HCT116 (cell line): ENCODE measurements around the gene ANKRD37. TPM values are rescaled to one million over a fixed set of nuclear protein-coding genes. Genes with fewer than 3 reads are reported as not detected.
"Not testable (repeated sequence)": the region's sequence is repeated elsewhere in the genome, so short reads cannot be mapped to it uniquely, and the experiment has no call there.

Experiments
- ATAC-seq: fragments of 200-7000 bp; cut with Tn5 transposase; 2 replicates; pipeline ENCODE4 v1.9.1; 2020; ENCODE audit warnings: mild to moderate bottlenecking, moderate library complexity
- BruUV-seq: library from RNA; stranded (reverse); fragments of 400-500 nt; replicated peaks from 2 replicates; lab custom pipeline; 2021; lab: Mats Ljungman, UMichigan
- CTCF ChIA-PET: fragments of 300-600 bp; sonication (Branson Sonifier 250); formaldehyde crosslinking; loops from one replicate; lab custom pipeline; 2021; ENCODE audit warnings: antibody characterized with exemption; lab: Charles Lee
- POLR2A ChIA-PET: fragments of 300-600, 350-600 bp; sonication (Branson Sonifier 250); formaldehyde crosslinking; loops from one replicate; lab custom pipeline; 2021; ENCODE audit warnings: antibody characterized with exemption; lab: Charles Lee
- RAD21 ChIA-PET, 2 experiments: fragments of 300-600 bp; sonication (Branson Sonifier 250); formaldehyde crosslinking; loops; one replicate each; lab custom pipeline; 2023; ENCODE audit warnings: low total read pairs in 2 of 2; ENCODE audit not compliant: uncharacterized antibody in 2 of 2, unreplicated experiment in 2 of 2, low non-redundant PET in 1 of 2; lab: Charles Lee
- DNase-seq: peaks from one replicate; pipeline ENCODE4 v3.0.0-alpha.2; 2010; ENCODE audit warnings: low read depth, low spot score
- H2AFZ ChIP-seq: fragments of 200-600 bp; shearing (Covaris generic), sonication (generic); 2 replicates; pipeline ENCODE4 v1.6.1; 2017; ENCODE audit warnings: low read depth, mixed run types, mixed read lengths, antibody characterized with exemption, low read length; ENCODE audit not compliant: poor library complexity, severe bottlenecking
- H3K27ac ChIP-seq: 2 replicates; pipeline ENCODE4 v1.5.1; 2012; ENCODE audit warnings: low read depth, low read length
- H3K27me3 ChIP-seq: fragments of 200-600 bp; sonication (generic); 2 replicates; pipeline ENCODE4 v1.6.1; 2016; ENCODE audit warnings: mixed run types, low read length, mixed read lengths; ENCODE audit not compliant: insufficient read depth
- H3K36me3 ChIP-seq, 2 experiments: fragments of 200-500 bp in 1 of 2; fragments of 200-600 bp in 1 of 2; sonication (Bioruptor generic) in 1 of 2; sonication (generic) in 1 of 2; 2 replicates each; pipeline versions ENCODE4 v1.5.1 to v1.6.1; 2014 to 2016; ENCODE audit warnings: low read length in 2 of 2, inconsistent platforms in 1 of 2, mixed read lengths in 1 of 2, mixed run types in 1 of 2; ENCODE audit not compliant: insufficient read depth in 2 of 2, control insufficient read depth in 1 of 2
- H3K4me1 ChIP-seq, 2 experiments: fragments of 200-600 bp in 1 of 2; sonication (generic) in 1 of 2; 2 replicates each; pipeline versions ENCODE4 v1.5.1 to v1.6.1; 2012 to 2017; ENCODE audit warnings: low read length in 2 of 2, inconsistent platforms in 1 of 2, mild to moderate bottlenecking in 1 of 2, mixed read lengths in 1 of 2, mixed run types in 1 of 2, moderate library complexity in 1 of 2; ENCODE audit not compliant: insufficient read depth in 2 of 2, control insufficient read depth in 1 of 2
- H3K4me2 ChIP-seq: fragments of 200-600 bp; sonication (generic); 2 replicates; pipeline ENCODE4 v1.6.1; 2017; ENCODE audit warnings: mixed run types, low read length, mixed read lengths
- H3K4me3 ChIP-seq, 2 experiments: fragments of 200-600 bp in 1 of 2; sonication (generic) in 1 of 2; replicated peaks in 1 of 2; 2 replicates each; pipeline ENCODE4 v1.5.1; 2011 to 2016; ENCODE audit warnings: low read length in 2 of 2, control low read depth in 1 of 2, low read depth in 1 of 2, mild to moderate bottlenecking in 1 of 2, mixed read lengths in 1 of 2, mixed run types in 1 of 2
- H3K79me2 ChIP-seq: fragments of 200-600 bp; sonication (generic); 2 replicates; pipeline ENCODE4 v1.6.1; 2017; ENCODE audit warnings: mild to moderate bottlenecking, mixed run types, low read length, moderate library complexity, mixed read lengths; ENCODE audit not compliant: insufficient read depth
- H3K9ac ChIP-seq: fragments of 200-600 bp; sonication (generic); 2 replicates; pipeline ENCODE4 v1.6.1; 2016; ENCODE audit warnings: low read length, mixed read lengths
- H3K9me2 ChIP-seq: fragments of 200-600 bp; sonication (generic), shearing (Covaris generic); 2 replicates; pipeline ENCODE4 v1.6.1; 2017; ENCODE audit warnings: mixed run types, mild to moderate bottlenecking, moderate library complexity; ENCODE audit not compliant: insufficient read depth
- H3K9me3 ChIP-seq, 2 experiments: fragments of 200-500 bp in 1 of 2; fragments of 200-600 bp in 1 of 2; sonication (Bioruptor generic) in 1 of 2; sonication (generic) in 1 of 2; 2 replicates each; pipeline ENCODE4 v1.6.1; 2014 to 2017; ENCODE audit warnings: low read length in 2 of 2, mixed read lengths in 2 of 2, inconsistent platforms in 1 of 2, low read depth in 1 of 2, mild to moderate bottlenecking in 1 of 2, mixed run types in 1 of 2, moderate library complexity in 1 of 2; ENCODE audit not compliant: control insufficient read depth in 1 of 2, insufficient read depth in 1 of 2
- H4K20me1 ChIP-seq: fragments of 200-600 bp; sonication (generic), shearing (Covaris generic); 2 replicates; pipeline ENCODE4 v1.6.1; 2017; ENCODE audit warnings: mixed run types, mild to moderate bottlenecking, moderate library complexity; ENCODE audit not compliant: insufficient read depth
- EZH2phosphoT487 ChIP-seq: fragments of 200-600 bp; IDR thresholded peaks from 2 replicates; pipeline ENCODE4 v1.6.1; 2018; ENCODE audit warnings: antibody characterized with exemption, borderline replicate concordance
- FOSL1 ChIP-seq: IDR thresholded peaks from 2 replicates; pipeline ENCODE4 v1.6.1; 2012; ENCODE audit warnings: low read depth
- RAD21 ChIP-seq: IDR thresholded peaks from 2 replicates; pipeline ENCODE4 v1.6.1; 2012; ENCODE audit warnings: low read depth, mild to moderate bottlenecking
- SP1 ChIP-seq: IDR thresholded peaks from 2 replicates; pipeline ENCODE4 v1.6.1; 2012; ENCODE audit warnings: low read depth
- ZNF274 ChIP-seq: fragments of 200-500 bp; sonication (Bioruptor generic); IDR thresholded peaks from 2 replicates; pipeline ENCODE4 v1.6.1; 2014; ENCODE audit warnings: mild to moderate bottlenecking, low read depth, low read length, inconsistent platforms
- intact Hi-C: fragments of 100-400 bp; cut with micrococcal nuclease; formaldehyde crosslinking; loops from 2 replicates; pipeline ENCODE4 v1.10.0; 2022
- total RNA-seq: library from RNA; stranded (reverse); gene quantifications from one replicate; pipeline ENCODE4 v1.2.1, GENCODE V29; 2021; ENCODE audit not compliant: unreplicated experiment

ANKRD37 gene
- total RNA-seq, 1 experiment from 2014 or later = 29.9 TPM

GRCh38 chr4:185361872-185362271, 34.8 kb upstream of the ANKRD37 start:
- H3K9me2 ChIP-seq = no peaks in the 10 kb centered on the region
- H3K9me3 ChIP-seq = no peaks in the 10 kb centered on the region
- no peaks in the 10 kb centered on the region for H3K27me3 ChIP-seq
- no peak overlapping the region for H3K4me2 ChIP-seq
- POLR2A ChIA-PET = no interaction called here
- ATAC-seq = no peak
- DNase-seq = no peak
- no peaks in the 10 kb centered on the region for H4K20me1 ChIP-seq
- H3K79me2 ChIP-seq = no peaks in the 10 kb centered on the region
- RAD21 ChIA-PET = no interaction called here
- no peak overlapping the region for H2AFZ ChIP-seq
- no peak for TF ChIP-seq ZNF274
- no peak for TF ChIP-seq RAD21
- no peak for TF ChIP-seq EZH2phosphoT487
- no peak for TF ChIP-seq FOSL1
- TF ChIP-seq SP1 = no peak
- H3K4me1 ChIP-seq = peaks cover 0 to 8% of the 10 kb centered on the region in 2 experiments; a peak in 2 of 4 replicates
- H3K4me3 ChIP-seq = no peak overlapping the region
- no peaks in the 10 kb centered on the region for H3K36me3 ChIP-seq
- no TSS peak for BruUV-seq
- intact Hi-C loops = no loop called here
- no peak overlapping the region for H3K9ac ChIP-seq
- H3K27ac ChIP-seq = no peak overlapping the region
- CTCF ChIA-PET = no interaction called here

- CTCF ChIA-PET, H3K4me3 ChIP-seq, H3K9me2 ChIP-seq, ATAC-seq, H3K27me3 ChIP-seq, RAD21 ChIA-PET, H2AFZ ChIP-seq, H3K9ac ChIP-seq, H3K27ac ChIP-seq, H3K36me3 ChIP-seq, DNase-seq, intact Hi-C loops, H4K20me1 ChIP-seq, H3K79me2 ChIP-seq, H3K4me1 ChIP-seq, BruUV-seq, H3K9me3 ChIP-seq, H3K4me2 ChIP-seq: not testable (repeated sequence)
- POLR2A ChIA-PET = interaction anchor here (0.7 kb wide), 1 partner anchor 16 kb away, joined by 4 read pairs; no protein-coding TSS in a partner anchor
These were observed 34.1 kb upstream of the ANKRD37 start for GRCh38 chr4:185362570-185362969.
